GDM1 (cell line): ENCODE results near the gene ATP10A.
"Not testable (repeated sequence)": the region's sequence is repeated elsewhere in the genome, so short reads cannot be mapped to it uniquely, and the experiment has no call there.

Experiments
- DNase-seq: peaks from one replicate; lab custom pipeline; 2025; lab: John Stamatoyannopoulos, UW

ATP10A gene

GRCh38 chr15:25790000-25790660, 73.0 kb downstream of the ATP10A start:
- DNase-seq: no peak

- DNase-seq: no peak
Observed at GRCh38 chr15:25789616-25789999, 73.5 kb downstream of the ATP10A start.

- DNase-seq: no peak
Observed at GRCh38 chr15:25789211-25789610, 73.9 kb downstream of the ATP10A start.

GRCh38 chr15:25787855-25788520, 75.1 kb downstream of the ATP10A start:
- no peak for DNase-seq

GRCh38 chr15:25787381-25787780, 75.7 kb downstream of the ATP10A start:
- no peak for DNase-seq

- DNase-seq: no peak
Observed at GRCh38 chr15:25786040-25786439, 77.1 kb downstream of the ATP10A start.

- DNase-seq: no peak
Observed at GRCh38 chr15:25785641-25786025, 77.5 kb downstream of the ATP10A start.

- no peak for DNase-seq
Observed at GRCh38 chr15:25784876-25785640, 78.1 kb downstream of the ATP10A start.

GRCh38 chr15:25783607-25784540, 79.3 kb downstream of the ATP10A start:
- DNase-seq: no peak

- DNase-seq: no peak
Observed at GRCh38 chr15:25783134-25783533, 80.0 kb downstream of the ATP10A start.

GRCh38 chr15:25780479-25781255, 82.5 kb downstream of the ATP10A start:
- DNase-seq: no peak

- no peak for DNase-seq
Observed at GRCh38 chr15:25778161-25778560, 85.0 kb downstream of the ATP10A start.

GRCh38 chr15:25777037-25777436, 86.1 kb downstream of the ATP10A start:
- DNase-seq: no peak

GRCh38 chr15:25776071-25776746, 86.9 kb downstream of the ATP10A start:
- DNase-seq: no peak

- no peak for DNase-seq
Observed at GRCh38 chr15:25775317-25775912, 87.7 kb downstream of the ATP10A start.

GRCh38 chr15:25774871-25775270, 88.3 kb downstream of the ATP10A start:
- no peak for DNase-seq

GRCh38 chr15:25773248-25773647, 89.9 kb downstream of the ATP10A start:
- no peak for DNase-seq

- no peak for DNase-seq
Observed at GRCh38 chr15:25772500-25772899, 90.6 kb downstream of the ATP10A start.

GRCh38 chr15:25771736-25772135, 91.4 kb downstream of the ATP10A start:
- DNase-seq: not testable (repeated sequence)

- DNase-seq: no peak
Observed at GRCh38 chr15:25771338-25771706, 91.8 kb downstream of the ATP10A start.
